ENCODE data around the gene GMDS. TPM values are rescaled to one million over a fixed set of nuclear protein-coding genes. Genes with fewer than 3 reads are reported as not detected.

GMDS gene
- total RNA-seq, 2 donors from 2014 or later, result 18.2 to 20.5 TPM

GRCh38 chr6:1598433-1598832 lies 647.0 kb downstream of the GMDS start:
- no peak for ATAC-seq
- peaks cover 85% of the 10 kb centered on the region for H3K27me3 Mint-ChIP-seq
- peaks cover 9% of the 10 kb centered on the region for H3K4me1 Mint-ChIP-seq
- no peaks in the 10 kb centered on the region for H3K9me3 ChIP-seq (ENCODE audit: control insufficient read depth, low read length, poor library complexity, severe bottlenecking)
- no peak overlapping the region for H3K4me3 Mint-ChIP-seq
- DNase-seq, result no peak
- peaks cover 10% of the 10 kb centered on the region for H3K36me3 Mint-ChIP-seq (ENCODE audit: low read depth)
- no peak overlapping the region for H3K27ac Mint-ChIP-seq

GRCh38 chr6:1597924-1598323 lies 647.5 kb downstream of the GMDS start:
- no peaks in the 10 kb centered on the region for H3K9me3 ChIP-seq (ENCODE audit: control insufficient read depth, low read length, poor library complexity, severe bottlenecking)
- Mint-ChIP-seq H3K36me3 (ENCODE audit: low read depth) (peaks cover 10% of the 10 kb centered on the region), H3K4me3 (no peak overlapping the region), H3K4me1 (peaks cover 9% of the 10 kb centered on the region), H3K27me3 (peaks cover 85% of the 10 kb centered on the region), H3K27ac (no peak overlapping the region)
- DNase-seq (no peak), ATAC-seq (no peak)

- no peaks in the 10 kb centered on the region for H3K9me3 ChIP-seq (ENCODE audit: control insufficient read depth, low read length, poor library complexity, severe bottlenecking)
- H3K4me3 Mint-ChIP-seq, result no peak overlapping the region
- peaks cover 85% of the 10 kb centered on the region for H3K27me3 Mint-ChIP-seq
- peaks cover 6% of the 10 kb centered on the region for H3K36me3 Mint-ChIP-seq (ENCODE audit: low read depth)
- DNase-seq (no peak), ATAC-seq (no peak)
- peaks cover 9% of the 10 kb centered on the region for H3K4me1 Mint-ChIP-seq
- no peak overlapping the region for H3K27ac Mint-ChIP-seq
Observed at GRCh38 chr6:1597121-1597744, 648.2 kb downstream of the GMDS start.

GRCh38 chr6:1596088-1596852 lies 649.1 kb downstream of the GMDS start:
- DNase-seq (peak; percentile 43 to 60 (median 48)), ATAC-seq (peak; percentile 92)
- Mint-ChIP-seq H3K4me3 (no peak overlapping the region), H3K27ac (no peak overlapping the region), H3K4me1 (peaks cover 9% of the 10 kb centered on the region), H3K36me3 (ENCODE audit: low read depth) (peaks cover 6% of the 10 kb centered on the region), H3K27me3 (peaks cover 88% of the 10 kb centered on the region)
- H3K9me3 ChIP-seq (ENCODE audit: control insufficient read depth, low read length, poor library complexity, severe bottlenecking), result no peaks in the 10 kb centered on the region

DNA sequence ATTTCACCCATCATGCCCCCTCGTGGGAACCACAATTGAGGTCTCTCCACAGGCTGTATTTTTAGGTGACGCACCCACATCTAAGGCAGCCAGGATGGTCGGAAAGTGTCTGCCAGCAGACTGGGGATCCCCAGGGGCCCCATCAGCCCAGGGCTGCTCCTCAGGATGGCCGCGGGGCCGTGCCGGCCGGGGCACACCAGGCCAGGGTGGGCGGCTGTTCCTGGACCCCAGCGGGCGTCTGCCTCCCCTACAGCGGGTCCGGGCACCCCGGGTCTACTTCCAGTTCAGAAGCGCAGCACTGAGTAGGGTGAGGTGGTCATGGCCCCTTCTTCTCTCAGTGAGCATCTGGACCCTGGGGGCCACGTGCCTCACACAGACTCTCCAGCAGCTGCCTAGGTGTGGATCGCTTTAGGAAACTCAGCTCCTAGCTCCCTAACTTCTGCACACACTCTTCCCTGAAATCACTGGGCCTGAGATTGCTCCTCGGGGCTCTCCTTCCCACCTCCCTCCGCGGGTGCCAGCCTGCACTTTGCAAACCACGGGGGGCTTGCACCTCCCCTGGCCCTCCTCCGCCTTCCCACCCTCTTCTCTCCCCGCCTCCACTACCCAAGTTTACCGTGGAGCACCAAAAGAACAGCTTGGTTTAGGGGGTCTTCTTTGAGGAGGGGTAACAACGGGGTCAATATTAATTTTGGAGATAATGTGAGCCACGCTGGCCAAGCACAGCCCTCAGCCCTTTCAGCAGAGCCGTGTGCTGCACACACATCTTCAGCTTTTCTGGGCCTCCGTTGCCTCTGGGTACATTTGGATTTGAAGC lies 649.9 kb downstream of the GMDS start:
- Mint-ChIP-seq H3K4me3 (no peak overlapping the region), H3K27me3 (peaks cover 84% of the 10 kb centered on the region), H3K27ac (no peak overlapping the region), H3K36me3 (ENCODE audit: low read depth) (peaks cover 6% of the 10 kb centered on the region), H3K4me1 (peaks cover 7% of the 10 kb centered on the region)
- DNase-seq (no peak), ATAC-seq (peak; percentile 34)
- no peaks in the 10 kb centered on the region for H3K9me3 ChIP-seq (ENCODE audit: control insufficient read depth, low read length, poor library complexity, severe bottlenecking)

DNA sequence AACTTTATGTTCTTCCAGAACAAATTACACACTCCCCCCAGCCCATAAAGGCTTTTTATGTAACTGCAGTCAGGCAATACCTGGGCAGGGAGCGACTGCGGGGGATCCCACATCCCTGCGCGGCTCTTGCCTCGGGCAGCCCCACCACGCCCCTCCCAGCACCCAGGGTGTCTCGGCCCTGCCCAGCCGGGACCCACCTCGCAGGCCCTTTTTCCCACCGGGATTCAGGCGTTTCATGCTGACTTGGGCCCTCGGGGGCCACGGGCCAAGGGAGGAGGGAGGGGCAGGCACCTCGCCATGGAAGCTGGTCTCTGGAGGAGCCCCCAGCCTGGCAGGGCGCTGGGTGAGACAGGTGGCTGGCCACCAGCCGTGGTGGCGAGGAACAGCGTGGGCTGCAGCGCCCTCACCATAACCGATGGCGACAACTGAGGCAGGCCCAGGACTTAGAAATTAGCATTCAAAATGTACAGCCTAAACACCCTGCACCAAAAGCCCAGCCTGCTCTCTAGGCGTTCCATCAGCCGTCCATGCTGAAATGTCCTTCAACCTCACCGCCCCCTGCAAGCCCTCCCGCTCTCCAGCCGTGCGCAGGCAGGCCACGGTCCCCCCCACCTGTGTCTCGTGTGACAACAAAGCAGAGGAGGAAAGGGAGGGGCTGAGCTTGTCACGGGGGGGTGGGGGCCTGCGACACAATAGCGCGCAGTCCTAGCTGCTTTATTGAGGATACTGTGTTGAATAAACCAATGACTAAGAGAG lies 650.8 kb downstream of the GMDS start:
- Mint-ChIP-seq H3K4me1 (peaks cover 7% of the 10 kb centered on the region), H3K27me3 (peaks cover 84% of the 10 kb centered on the region), H3K27ac (no peak overlapping the region), H3K4me3 (no peak overlapping the region), H3K36me3 (ENCODE audit: low read depth) (peaks cover 6% of the 10 kb centered on the region)
- ATAC-seq, result no peak
- no peak for DNase-seq
- H3K9me3 ChIP-seq (ENCODE audit: control insufficient read depth, low read length, poor library complexity, severe bottlenecking), result no peaks in the 10 kb centered on the region

DNA sequence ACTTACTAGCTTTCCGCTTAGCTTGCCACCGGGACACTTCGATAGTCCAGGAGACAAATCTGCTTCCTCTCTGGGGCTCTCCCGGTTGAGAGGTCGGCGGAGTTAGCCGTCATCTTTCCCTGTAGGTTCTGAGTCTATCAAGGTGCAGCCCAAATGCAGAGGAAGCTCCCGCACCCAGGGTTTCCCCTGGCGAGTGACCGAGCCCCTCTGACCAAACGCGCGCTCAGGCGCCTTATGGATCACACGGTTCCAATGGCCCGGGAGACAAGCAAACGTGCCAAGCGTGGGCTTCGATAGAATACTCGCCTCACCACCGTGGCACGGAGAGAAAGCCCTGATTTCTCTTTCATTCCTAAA lies 651.5 kb downstream of the GMDS start:
- no peaks in the 10 kb centered on the region for H3K9me3 ChIP-seq (ENCODE audit: control insufficient read depth, low read length, poor library complexity, severe bottlenecking)
- Mint-ChIP-seq H3K4me1 (peaks cover 7% of the 10 kb centered on the region), H3K27ac (no peak overlapping the region), H3K27me3 (peaks cover 84% of the 10 kb centered on the region), H3K36me3 (ENCODE audit: low read depth) (peaks cover 4% of the 10 kb centered on the region), H3K4me3 (no peak overlapping the region)
- DNase-seq (no peak), ATAC-seq (no peak)

- ATAC-seq (no peak), DNase-seq (no peak)
- Mint-ChIP-seq H3K4me1 (peaks cover 7% of the 10 kb centered on the region), H3K27me3 (peaks cover 83% of the 10 kb centered on the region), H3K4me3 (no peak overlapping the region), H3K36me3 (ENCODE audit: low read depth) (peaks cover 4% of the 10 kb centered on the region), H3K27ac (no peak overlapping the region)
- H3K9me3 ChIP-seq (ENCODE audit: control insufficient read depth, low read length, poor library complexity, severe bottlenecking), result no peaks in the 10 kb centered on the region
Observed at GRCh38 chr6:1593286-1593957, 652.0 kb downstream of the GMDS start.

DNA sequence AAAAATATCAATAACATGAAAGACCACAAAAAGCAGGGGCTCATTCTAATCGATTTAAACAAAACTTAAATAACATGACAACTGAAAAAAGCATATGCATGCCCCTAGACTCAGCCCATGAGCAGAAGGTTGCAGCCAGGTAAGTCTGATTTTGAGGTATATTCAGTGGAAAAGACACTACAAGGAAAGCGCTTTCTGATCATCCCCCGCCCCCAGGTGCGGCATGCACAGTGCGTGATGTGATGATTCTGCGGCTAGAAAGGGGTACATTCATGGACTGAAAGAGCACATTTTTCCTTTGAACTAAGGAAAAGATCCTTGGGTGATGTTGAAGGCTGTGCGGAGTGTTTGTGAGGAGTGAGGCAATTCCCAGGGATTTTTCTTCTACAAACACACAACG lies 652.6 kb downstream of the GMDS start:
- ATAC-seq (no peak), DNase-seq (no peak)
- no peaks in the 10 kb centered on the region for H3K9me3 ChIP-seq (ENCODE audit: control insufficient read depth, low read length, poor library complexity, severe bottlenecking)
- Mint-ChIP-seq H3K27me3 (peaks cover 78% of the 10 kb centered on the region), H3K4me1 (peaks cover 7% of the 10 kb centered on the region), H3K27ac (no peak overlapping the region), H3K4me3 (no peak overlapping the region), H3K36me3 (ENCODE audit: low read depth) (peaks cover 4% of the 10 kb centered on the region)

GRCh38 chr6:1591926-1592325 lies 653.5 kb downstream of the GMDS start:
- ATAC-seq (no peak), DNase-seq (no peak)
- Mint-ChIP-seq H3K27me3 (peaks cover 77% of the 10 kb centered on the region), H3K4me1 (peaks cover 4% of the 10 kb centered on the region), H3K4me3 (no peak overlapping the region), H3K36me3 (ENCODE audit: low read depth) (peaks cover 3% of the 10 kb centered on the region), H3K27ac (no peak overlapping the region)
- no peaks in the 10 kb centered on the region for H3K9me3 ChIP-seq (ENCODE audit: control insufficient read depth, low read length, poor library complexity, severe bottlenecking)

DNA sequence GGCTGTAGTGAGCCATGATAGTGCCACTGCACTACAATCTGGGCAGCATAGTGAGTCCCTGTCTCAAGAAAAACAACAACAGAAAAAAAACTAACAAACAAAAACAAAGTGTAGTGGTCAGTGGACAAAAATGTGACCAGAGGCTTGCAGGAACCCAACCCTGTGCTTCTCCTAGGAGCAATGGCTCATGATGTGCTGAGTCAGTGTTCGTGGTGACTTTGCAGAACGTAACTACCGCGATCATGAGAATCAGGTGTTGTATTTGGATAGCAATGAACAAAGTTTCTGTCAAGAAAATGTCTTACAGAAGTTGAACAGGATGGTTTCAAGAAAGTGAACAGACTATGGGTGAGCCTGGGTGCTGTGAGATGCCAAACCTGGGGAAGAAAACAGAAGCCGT lies 654.2 kb downstream of the GMDS start:
- H3K9me3 ChIP-seq (ENCODE audit: control insufficient read depth, low read length, poor library complexity, severe bottlenecking), result no peaks in the 10 kb centered on the region
- DNase-seq, result no peak
- no peak overlapping the region for H3K27ac Mint-ChIP-seq
- H3K4me3 Mint-ChIP-seq, result no peak overlapping the region
- no peak for ATAC-seq
- peaks cover 5% of the 10 kb centered on the region for H3K4me1 Mint-ChIP-seq
- peaks cover 73% of the 10 kb centered on the region for H3K27me3 Mint-ChIP-seq
- H3K36me3 Mint-ChIP-seq (ENCODE audit: low read depth), result peaks cover 3% of the 10 kb centered on the region

DNA sequence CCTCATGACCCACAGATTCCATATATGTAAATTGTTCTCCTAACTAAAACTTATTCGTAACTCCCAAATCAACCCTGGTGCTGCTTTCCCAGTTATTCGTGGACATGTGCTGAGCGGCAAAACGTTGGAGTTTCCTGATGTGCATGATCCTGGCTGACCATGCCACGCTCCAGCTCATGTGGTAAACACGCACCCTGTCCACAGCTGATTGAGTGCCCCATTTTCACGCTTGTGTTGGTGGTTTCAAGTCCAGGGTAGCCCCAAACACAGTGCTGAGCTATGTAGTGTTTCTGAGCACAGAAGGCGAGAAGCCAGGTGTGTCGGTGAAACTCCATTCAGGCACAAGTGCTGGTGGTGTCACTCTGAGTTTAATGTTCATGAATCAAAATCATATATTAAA lies 654.8 kb downstream of the GMDS start:
- peaks cover 5% of the 10 kb centered on the region for H3K4me1 Mint-ChIP-seq
- H3K9me3 ChIP-seq (ENCODE audit: control insufficient read depth, low read length, poor library complexity, severe bottlenecking), result no peaks in the 10 kb centered on the region
- H3K36me3 Mint-ChIP-seq (ENCODE audit: low read depth), result peaks cover 3% of the 10 kb centered on the region
- ATAC-seq (no peak), DNase-seq (no peak)
- no peak overlapping the region for H3K4me3 Mint-ChIP-seq
- H3K27ac Mint-ChIP-seq, result no peak overlapping the region
- peaks cover 73% of the 10 kb centered on the region for H3K27me3 Mint-ChIP-seq
